GM12875 (cell line): Measurements from ENCODE around the gene PODXL2.
"Not testable (repeated sequence)": the region's sequence is repeated elsewhere in the genome, so short reads cannot be mapped to it uniquely, and the experiment has no call there.

Experiments used
- H3K4me3 ChIP-seq: one replicate; pipeline ENCODE4 v1.5.1; 2011; ENCODE audit warnings: low read depth, low read length, control low read depth
- CTCF ChIP-seq: IDR thresholded peaks from 2 replicates; pipeline ENCODE4 v1.5.1; 2011; ENCODE audit warnings: low read depth, mild to moderate bottlenecking, control low read depth, inconsistent platforms, low read length, moderate library complexity, borderline replicate concordance; ENCODE audit not compliant: insufficient read depth

Gene PODXL2

GRCh38 chr3:127597020-127597771 is 31.8 kb upstream of the PODXL2 start:
- H3K4me3 ChIP-seq: peak overlapping the region; percentile 57
- no peak for TF ChIP-seq CTCF

GRCh38 chr3:127598841-127599570 is 30.0 kb upstream of the PODXL2 start:
- TF ChIP-seq CTCF: no peak
- H3K4me3 ChIP-seq: peak overlapping the region; percentile 96

GRCh38 chr3:127600749-127601456 is 28.1 kb upstream of the PODXL2 start:
- peak overlapping the region; percentile 35 for H3K4me3 ChIP-seq
- no peak for TF ChIP-seq CTCF

GRCh38 chr3:127604035-127604434 is 24.9 kb upstream of the PODXL2 start:
- TF ChIP-seq CTCF: no peak

GRCh38 chr3:127604546-127605165 is 24.3 kb upstream of the PODXL2 start:
- no peak for TF ChIP-seq CTCF

More at GRCh38 chr3:127604035-127604434, 24.9 kb upstream of the PODXL2 start:
- H3K4me3 ChIP-seq: no peak overlapping the region

GRCh38 chr3:127605547-127605946 is 23.4 kb upstream of the PODXL2 start:
- not testable (repeated sequence) for H3K4me3 ChIP-seq

More at GRCh38 chr3:127604546-127605165, 24.3 kb upstream of the PODXL2 start:
- H3K4me3 ChIP-seq: no peak overlapping the region
